CD8-positive, alpha-beta memory T cell (primary cell): ENCODE data around the gene DENND10. TPM values are rescaled to one million over a fixed set of nuclear protein-coding genes. Genes with fewer than 3 reads are reported as not detected.
"Not testable (repeated sequence)": the region's sequence is repeated elsewhere in the genome, so short reads cannot be mapped to it uniquely, and the experiment has no call there.

Experiments used
- CTCF ChIA-PET: fragments of 350-600 bp; sonication (Branson Sonifier 250); formaldehyde crosslinking; loops from one replicate; lab custom pipeline; 2021; ENCODE audit warnings: antibody characterized with exemption; lab: Charles Lee
- POLR2A ChIA-PET: fragments of 350-600 bp; sonication (Branson Sonifier 250); formaldehyde crosslinking; loops from one replicate; lab custom pipeline; 2021; ENCODE audit warnings: antibody characterized with exemption; lab: Charles Lee
- DNase-seq, 5 donors: peaks; one replicate each; pipeline versions ENCODE4 v3.0.0 to v3.0.0-alpha.2; 2020 to 2022; ENCODE audit warnings: mixed read lengths in 1 of 5
- H3K27ac ChIP-seq: one replicate; pipeline ENCODE4 v1.7.0; 2013; ENCODE audit warnings: low read depth, mild to moderate bottlenecking, low read length, moderate library complexity
- H3K27me3 ChIP-seq: 2 replicates; pipeline ENCODE4 v1.7.0; 2013; ENCODE audit warnings: low read length, mild to moderate bottlenecking; ENCODE audit not compliant: insufficient read depth, poor library complexity, severe bottlenecking
- H3K36me3 ChIP-seq: 2 replicates; pipeline ENCODE4 v1.7.0; 2013; ENCODE audit warnings: mild to moderate bottlenecking, low read length, moderate library complexity; ENCODE audit not compliant: insufficient read depth
- H3K4me1 ChIP-seq: 2 replicates; pipeline ENCODE4 v1.7.0; 2013; ENCODE audit warnings: mild to moderate bottlenecking, low read length, moderate library complexity; ENCODE audit not compliant: insufficient read depth
- H3K4me3 ChIP-seq: 2 replicates; pipeline ENCODE4 v1.7.0; 2013; ENCODE audit warnings: mild to moderate bottlenecking, low read length
- H3K9me3 ChIP-seq: 2 replicates; pipeline ENCODE4 v1.7.0; 2013; ENCODE audit warnings: mild to moderate bottlenecking, low read length
- H3K27ac Mint-ChIP-seq, 8 donors: one replicate each; pipeline ENCODE4 v1.8.0; 2020 to 2021; ENCODE audit warnings: mixed read lengths in 8 of 8, mild to moderate bottlenecking in 6 of 8, inconsistent platforms in 3 of 8, moderate library complexity in 3 of 8
- H3K27me3 Mint-ChIP-seq, 2 donors: one replicate each; pipeline ENCODE4 v1.8.0; 2020 to 2021; ENCODE audit warnings: mixed read lengths in 2 of 2, mild to moderate bottlenecking in 1 of 2, moderate library complexity in 1 of 2
- H3K36me3 Mint-ChIP-seq, 3 donors: one replicate each; pipeline ENCODE4 v1.8.0; 2020 to 2021; ENCODE audit warnings: mixed read lengths in 3 of 3, inconsistent platforms in 1 of 3, mild to moderate bottlenecking in 1 of 3
- H3K4me1 Mint-ChIP-seq, 3 donors: one replicate each; pipeline ENCODE4 v1.8.0; 2020 to 2021; ENCODE audit warnings: mixed read lengths in 3 of 3, inconsistent platforms in 1 of 3, mild to moderate bottlenecking in 1 of 3
- H3K4me3 Mint-ChIP-seq, 7 donors: one replicate each; pipeline ENCODE4 v1.8.0; 2020 to 2021; ENCODE audit warnings: mixed read lengths in 7 of 7, mild to moderate bottlenecking in 6 of 7, moderate library complexity in 4 of 7, inconsistent platforms in 2 of 7
- H3K9me3 Mint-ChIP-seq, 5 donors: one replicate each; pipeline ENCODE4 v1.8.0; 2020 to 2022; ENCODE audit warnings: mixed read lengths in 5 of 5, mild to moderate bottlenecking in 3 of 5, moderate library complexity in 2 of 5, inconsistent platforms in 1 of 5
- polyA plus RNA-seq: library from polyadenylated mRNA; unstranded; fragments of 300-500 nt; fragmentation: Illumina TruSeq; gene quantifications from one replicate; pipeline ENCODE4 v1.2.3, GENCODE V29; 2021
- total RNA-seq, 2 experiments: library from RNA; stranded (reverse); gene quantifications; one replicate each; pipeline ENCODE4 v1.2.3, GENCODE V29; 2021

DENND10 gene
- total and polyA plus RNA-seq, 3 experiments from 2014 or later, result 23.8 to 51.0 (median 24.8) TPM

- Mint-ChIP-seq H3K9me3 (no peaks in the 10 kb centered on the region), H3K4me1 (no peaks in the 10 kb centered on the region), H3K36me3 (peaks cover 5 to 58% (median 11%) of the 10 kb centered on the region in 3 donors), H3K4me3 (no peak overlapping the region), H3K27me3 (no peaks in the 10 kb centered on the region), H3K27ac (peak overlapping the region in 2 of 8 donors; percentile 29 to 90)
- no peak for DNase-seq
- H3K9me3 ChIP-seq, result no peaks in the 10 kb centered on the region
- CTCF ChIA-PET, result interaction anchor here (0.7 to 1.4 kb wide), 2 partner anchors 11 to 395 kb away, joined by 3 read pairs; no protein-coding TSS in a partner anchor
- no peaks in the 10 kb centered on the region for H3K27me3 ChIP-seq
- H3K27ac ChIP-seq, result no peak overlapping the region
- peaks cover 4% of the 10 kb centered on the region for H3K36me3 ChIP-seq
- no peak overlapping the region for H3K4me3 ChIP-seq
- POLR2A ChIA-PET, result no interaction called here
- H3K4me1 ChIP-seq, result no peaks in the 10 kb centered on the region
Measured at GRCh38 chr10:119149157-119149556, 45.2 kb downstream of the DENND10 start.

GRCh38 chr10:119149729-119150128, 45.8 kb downstream of the DENND10 start:
- no peaks in the 10 kb centered on the region for H3K27me3 ChIP-seq
- no peaks in the 10 kb centered on the region for H3K9me3 Mint-ChIP-seq
- CTCF ChIA-PET, result interaction anchor here (0.7 to 1.4 kb wide), 2 partner anchors 11 to 394 kb away, joined by 3 read pairs; no protein-coding TSS in a partner anchor
- H3K4me1 ChIP-seq, result no peaks in the 10 kb centered on the region
- H3K27ac Mint-ChIP-seq, result peak overlapping the region in 1 of 8 donors; percentile 51
- H3K27ac ChIP-seq, result no peak overlapping the region
- POLR2A ChIA-PET, result no interaction called here
- H3K4me3 ChIP-seq, result no peak overlapping the region
- no peaks in the 10 kb centered on the region for H3K4me1 Mint-ChIP-seq
- no peaks in the 10 kb centered on the region for H3K27me3 Mint-ChIP-seq
- no peaks in the 10 kb centered on the region for H3K9me3 ChIP-seq
- DNase-seq, result no peak
- H3K4me3 Mint-ChIP-seq, result no peak overlapping the region
- peaks cover 6% of the 10 kb centered on the region for H3K36me3 ChIP-seq
- peaks cover 5 to 63% (median 12%) of the 10 kb centered on the region in 3 donors for H3K36me3 Mint-ChIP-seq

GRCh38 chr10:119151601-119152000, 47.7 kb downstream of the DENND10 start:
- H3K27ac ChIP-seq, DNase-seq, H3K9me3 Mint-ChIP-seq, H3K27ac Mint-ChIP-seq, CTCF ChIA-PET, H3K4me1 Mint-ChIP-seq, H3K4me1 ChIP-seq, H3K9me3 ChIP-seq, POLR2A ChIA-PET, H3K4me3 Mint-ChIP-seq, H3K27me3 ChIP-seq, H3K27me3 Mint-ChIP-seq, H3K4me3 ChIP-seq: not testable (repeated sequence)
- H3K36me3 Mint-ChIP-seq, result peaks cover 5 to 74% (median 14%) of the 10 kb centered on the region in 3 donors
- H3K36me3 ChIP-seq, result peaks cover 17% of the 10 kb centered on the region

- peaks cover 5 to 73% (median 15%) of the 10 kb centered on the region in 3 donors for H3K36me3 Mint-ChIP-seq
- CTCF ChIA-PET, result no interaction called here
Measured at GRCh38 chr10:119153041-119153440, 49.1 kb downstream of the DENND10 start.

GRCh38 chr10:119153661-119154060, 49.7 kb downstream of the DENND10 start:
- Mint-ChIP-seq H3K9me3 (no peaks in the 10 kb centered on the region), H3K27me3 (no peaks in the 10 kb centered on the region), H3K4me1 (no peaks in the 10 kb centered on the region), H3K4me3 (no peak overlapping the region), H3K36me3 (peaks cover 5 to 75% (median 15%) of the 10 kb centered on the region in 3 donors), H3K27ac (no peak overlapping the region)
- ChIA-PET CTCF (interaction anchor here (0.9 kb wide), 1 partner anchor 510 kb away, joined by 3 read pairs; no protein-coding TSS in a partner anchor), POLR2A (no interaction called here)
- Histone ChIP-seq H3K36me3 (peaks cover 18% of the 10 kb centered on the region), H3K27me3 (no peaks in the 10 kb centered on the region), H3K4me3 (no peak overlapping the region), H3K27ac (no peak overlapping the region), H3K9me3 (no peaks in the 10 kb centered on the region), H3K4me1 (no peaks in the 10 kb centered on the region)
- DNase-seq, result no peak

More at GRCh38 chr10:119153041-119153440, 49.1 kb downstream of the DENND10 start:
- Histone ChIP-seq H3K27ac (no peak overlapping the region), H3K9me3 (no peaks in the 10 kb centered on the region), H3K27me3 (no peaks in the 10 kb centered on the region), H3K4me3 (no peak overlapping the region), H3K36me3 (peaks cover 18% of the 10 kb centered on the region), H3K4me1 (no peaks in the 10 kb centered on the region)
- no peak overlapping the region for H3K4me3 Mint-ChIP-seq
- H3K4me1 Mint-ChIP-seq, result no peaks in the 10 kb centered on the region
- POLR2A ChIA-PET, result no interaction called here
- DNase-seq, result no peak
- H3K27me3 Mint-ChIP-seq, result no peaks in the 10 kb centered on the region
- no peaks in the 10 kb centered on the region for H3K9me3 Mint-ChIP-seq
- H3K27ac Mint-ChIP-seq, result no peak overlapping the region

- Mint-ChIP-seq H3K9me3 (no peaks in the 10 kb centered on the region), H3K27ac (no peak overlapping the region), H3K27me3 (peaks cover 0 to 1% of the 10 kb centered on the region in 2 donors), H3K4me3 (no peak overlapping the region), H3K4me1 (peaks cover 6 to 18% (median 7%) of the 10 kb centered on the region in 3 donors), H3K36me3 (peaks cover 0 to 62% (median 8%) of the 10 kb centered on the region in 3 donors)
- Histone ChIP-seq H3K27me3 (no peaks in the 10 kb centered on the region), H3K9me3 (no peaks in the 10 kb centered on the region), H3K4me1 (peaks cover 2% of the 10 kb centered on the region), H3K27ac (no peak overlapping the region), H3K4me3 (no peak overlapping the region), H3K36me3 (peaks cover 14% of the 10 kb centered on the region)
- POLR2A ChIA-PET, result no interaction called here
- CTCF ChIA-PET, result no interaction called here
- no peak for DNase-seq
Measured at GRCh38 chr10:119159332-119159731, 55.4 kb downstream of the DENND10 start.

- Mint-ChIP-seq H3K27ac (peak overlapping the region in 1 of 8 donors; percentile 33), H3K4me3 (peak overlapping the region in 1 of 7 donors; percentile 44)
- POLR2A ChIA-PET, result no interaction called here
Measured at GRCh38 chr10:119161680-119162451, 58.0 kb downstream of the DENND10 start.

GRCh38 chr10:119162452-119163092, 58.7 kb downstream of the DENND10 start:
- peaks cover 0 to 49% (median 3%) of the 10 kb centered on the region in 3 donors for H3K36me3 Mint-ChIP-seq
- CTCF ChIA-PET, result no interaction called here
- H3K27ac Mint-ChIP-seq, result peak overlapping the region in 1 of 8 donors; percentile 28
- peaks cover 0 to 1% of the 10 kb centered on the region in 2 donors for H3K27me3 Mint-ChIP-seq
- no peaks in the 10 kb centered on the region for H3K9me3 Mint-ChIP-seq
- Histone ChIP-seq H3K27ac (peak overlapping the region; percentile 27), H3K27me3 (no peaks in the 10 kb centered on the region), H3K9me3 (no peaks in the 10 kb centered on the region), H3K4me1 (peaks cover 16% of the 10 kb centered on the region), H3K36me3 (no peaks in the 10 kb centered on the region), H3K4me3 (no peak overlapping the region)
- no peak for DNase-seq
- peak overlapping the region in 2 of 7 donors; percentile 6 to 10 for H3K4me3 Mint-ChIP-seq
- POLR2A ChIA-PET, result no interaction called here
- peaks cover 25 to 45% (median 25%) of the 10 kb centered on the region in 3 donors for H3K4me1 Mint-ChIP-seq

More at GRCh38 chr10:119161680-119162451, 58.0 kb downstream of the DENND10 start:
- no peaks in the 10 kb centered on the region for H3K36me3 ChIP-seq
- Mint-ChIP-seq H3K36me3 (peaks cover 0 to 46% (median 3%) of the 10 kb centered on the region in 3 donors), H3K27me3 (peaks cover 0 to 1% of the 10 kb centered on the region in 2 donors), H3K9me3 (no peaks in the 10 kb centered on the region), H3K4me1 (peaks cover 23 to 41% (median 25%) of the 10 kb centered on the region in 3 donors)
- peaks cover 16% of the 10 kb centered on the region for H3K4me1 ChIP-seq
- CTCF ChIA-PET, result interaction anchor here (1.2 kb wide), 1 partner anchor 28 kb away, joined by 4 read pairs; no protein-coding TSS in a partner anchor
- no peaks in the 10 kb centered on the region for H3K9me3 ChIP-seq
- H3K27me3 ChIP-seq, result no peaks in the 10 kb centered on the region
- H3K4me3 ChIP-seq, result no peak overlapping the region
- no peak for DNase-seq
- peak overlapping the region; percentile 35 for H3K27ac ChIP-seq
